Neural progenitor cell (in vitro differentiated cells): ENCODE results near the gene GMCL2.

Experiments used
- CTCF ChIP-seq: fragments of 200-600 bp; sonication (generic); IDR thresholded peaks from 2 replicates; pipeline ENCODE4 v1.5.1; 2017; ENCODE audit warnings: antibody characterized with exemption, mild to moderate bottlenecking
- EZH2 ChIP-seq: fragments of 200-600 bp; sonication (generic); IDR thresholded peaks from 2 replicates; pipeline ENCODE4 v1.6.1; 2017; ENCODE audit warnings: antibody characterized with exemption, mild to moderate bottlenecking, moderate library complexity

DNA sequence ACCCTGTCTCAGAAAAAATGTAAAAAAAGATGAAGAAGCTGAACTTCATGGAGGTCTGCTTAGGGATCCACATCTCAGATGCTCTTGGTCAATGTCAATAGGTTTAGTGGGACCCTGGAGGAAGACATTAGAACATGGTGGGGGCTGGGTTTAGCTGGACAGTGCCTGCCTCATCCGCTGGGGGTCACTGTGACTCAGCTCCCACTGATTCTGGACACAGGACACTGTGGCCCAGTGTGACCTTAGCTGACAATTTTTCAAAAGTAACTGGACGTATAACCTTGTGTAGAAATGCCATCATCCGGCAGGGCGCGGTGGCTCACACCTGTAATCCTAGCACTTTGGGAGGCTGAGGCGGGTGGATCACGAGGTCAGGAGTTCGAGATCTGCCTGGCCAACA is 9.8 kb upstream of the GMCL2 start:
- TF ChIP-seq CTCF (peak; percentile 44), EZH2 (no peak)
